HFF-Myc (cell line): ENCODE results near the gene CFAP74.

Experiments
- DNase-seq: peaks from one replicate; pipeline ENCODE4 v3.0.0-alpha.2; 2011; ENCODE audit warnings: low read depth; ENCODE audit errors: extremely low read depth
- H3K4me3 ChIP-seq: replicated peaks from 2 replicates; pipeline ENCODE4 v1.5.1; 2011; ENCODE audit warnings: low read depth, mild to moderate bottlenecking, control low read depth, low read length
- TF ChIP-seq, protein P1 (sequence below): IDR thresholded peaks from 2 replicates; pipeline ENCODE4 v1.5.1; 2012; ENCODE audit warnings: mild to moderate bottlenecking, low read depth, low read length, control low read depth; ENCODE audit errors: missing control alignments

CFAP74 gene

DNA sequence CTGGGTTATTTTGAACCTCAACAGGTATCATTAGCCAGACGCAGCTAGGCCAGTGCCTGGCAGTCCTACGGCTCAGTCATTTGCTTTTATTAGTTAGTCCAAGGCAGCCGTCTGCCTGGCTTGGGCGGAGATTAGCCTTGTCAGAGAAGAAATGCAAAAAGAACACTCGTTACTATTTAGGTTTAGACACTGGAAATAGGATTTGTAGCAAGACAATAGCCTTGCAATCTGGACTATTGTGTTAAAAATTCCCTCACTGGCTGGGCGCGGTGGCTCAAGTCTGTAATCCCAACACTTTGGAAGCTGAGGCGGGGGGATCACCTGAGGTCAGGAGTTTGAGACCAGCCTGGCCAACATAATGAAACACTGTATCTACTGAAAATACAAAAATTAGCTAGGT is 35.7 kb upstream of the CFAP74 start:
- TF ChIP-seq, protein P1, sequence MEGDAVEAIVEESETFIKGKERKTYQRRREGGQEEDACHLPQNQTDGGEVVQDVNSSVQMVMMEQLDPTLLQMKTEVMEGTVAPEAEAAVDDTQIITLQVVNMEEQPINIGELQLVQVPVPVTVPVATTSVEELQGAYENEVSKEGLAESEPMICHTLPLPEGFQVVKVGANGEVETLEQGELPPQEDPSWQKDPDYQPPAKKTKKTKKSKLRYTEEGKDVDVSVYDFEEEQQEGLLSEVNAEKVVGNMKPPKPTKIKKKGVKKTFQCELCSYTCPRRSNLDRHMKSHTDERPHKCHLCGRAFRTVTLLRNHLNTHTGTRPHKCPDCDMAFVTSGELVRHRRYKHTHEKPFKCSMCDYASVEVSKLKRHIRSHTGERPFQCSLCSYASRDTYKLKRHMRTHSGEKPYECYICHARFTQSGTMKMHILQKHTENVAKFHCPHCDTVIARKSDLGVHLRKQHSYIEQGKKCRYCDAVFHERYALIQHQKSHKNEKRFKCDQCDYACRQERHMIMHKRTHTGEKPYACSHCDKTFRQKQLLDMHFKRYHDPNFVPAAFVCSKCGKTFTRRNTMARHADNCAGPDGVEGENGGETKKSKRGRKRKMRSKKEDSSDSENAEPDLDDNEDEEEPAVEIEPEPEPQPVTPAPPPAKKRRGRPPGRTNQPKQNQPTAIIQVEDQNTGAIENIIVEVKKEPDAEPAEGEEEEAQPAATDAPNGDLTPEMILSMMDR, result no peak
- no peak for DNase-seq

DNA sequence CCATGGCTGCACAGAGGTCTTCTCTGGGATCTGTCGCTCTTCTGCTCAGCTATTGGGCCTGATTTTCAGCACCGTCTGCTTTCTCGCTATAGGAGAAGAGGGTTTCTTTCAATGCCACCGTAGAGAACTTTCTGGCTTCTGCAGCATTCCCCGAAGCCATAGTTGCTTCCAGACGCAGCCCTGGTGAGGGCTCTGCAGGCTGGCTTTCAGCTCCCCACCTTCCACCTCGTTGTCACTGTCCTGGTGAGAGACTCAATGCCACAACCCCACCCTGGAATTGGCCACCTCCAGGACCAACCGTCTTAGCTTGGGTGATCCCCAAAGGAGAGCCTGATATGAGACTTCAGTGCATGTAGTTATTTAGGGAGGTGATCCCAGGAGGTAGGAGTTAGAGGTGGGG is 34.6 kb upstream of the CFAP74 start:
- no peak overlapping the region for H3K4me3 ChIP-seq
- TF ChIP-seq, protein P1, result no peak
- no peak for DNase-seq

More for the DNA sequence above, 35.7 kb upstream of the CFAP74 start:
- H3K4me3 ChIP-seq, result no peak overlapping the region

DNA sequence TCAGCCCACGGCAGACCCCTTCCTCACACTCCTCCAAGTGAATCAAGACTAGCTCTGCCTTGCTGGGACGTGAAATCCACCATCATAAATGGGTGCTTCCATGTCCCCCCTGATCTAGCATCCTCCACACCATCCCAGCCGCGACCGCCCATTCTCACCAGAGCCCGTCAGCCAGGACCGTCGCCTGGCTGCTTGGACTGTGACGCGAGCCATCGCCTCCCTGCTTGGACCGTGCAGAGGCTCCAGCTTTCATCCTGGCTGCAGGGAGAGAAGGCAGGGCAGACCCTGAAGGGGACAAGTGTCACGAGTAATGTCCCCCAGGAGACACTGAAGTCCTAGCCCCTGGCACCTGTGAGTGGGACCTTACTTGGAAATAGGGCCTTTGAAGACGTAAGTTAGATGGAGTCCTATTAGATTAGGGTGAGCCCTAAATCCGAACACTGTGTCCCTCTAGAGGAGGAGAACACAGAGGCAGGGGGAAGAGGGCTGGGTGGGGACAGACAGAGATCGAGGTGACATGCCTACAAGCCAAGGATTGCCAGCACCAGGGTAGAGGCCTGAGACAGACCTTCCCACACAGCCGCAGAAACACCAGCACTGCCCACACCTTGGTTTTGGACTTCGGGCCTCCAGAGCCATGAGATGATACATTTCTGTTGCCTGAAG is 33.9 kb upstream of the CFAP74 start:
- no peak overlapping the region for H3K4me3 ChIP-seq
- TF ChIP-seq, protein P1, result no peak
- no peak for DNase-seq

DNA sequence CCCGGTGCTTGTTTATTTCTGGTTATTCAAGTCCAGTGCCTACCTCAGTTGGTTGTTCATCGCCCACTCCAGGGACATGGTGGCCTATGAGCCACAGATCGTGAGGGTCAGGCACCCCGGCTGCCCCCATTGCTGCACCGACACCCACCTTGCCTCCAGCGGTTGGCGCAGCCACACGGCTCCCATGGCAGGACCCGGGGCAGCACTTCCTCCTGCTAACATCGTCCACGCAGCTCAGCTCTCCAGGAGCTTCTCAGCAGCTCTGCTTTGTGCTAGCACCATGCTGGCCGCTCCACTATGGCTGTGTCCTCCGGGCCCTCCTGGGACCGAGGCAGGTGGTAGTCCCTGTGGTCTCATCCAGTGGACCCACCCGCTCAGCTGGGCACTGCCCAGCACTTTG is 32.7 kb upstream of the CFAP74 start:
- TF ChIP-seq, protein P1, result no peak
- H3K4me3 ChIP-seq, result no peak overlapping the region
- no peak for DNase-seq

DNA sequence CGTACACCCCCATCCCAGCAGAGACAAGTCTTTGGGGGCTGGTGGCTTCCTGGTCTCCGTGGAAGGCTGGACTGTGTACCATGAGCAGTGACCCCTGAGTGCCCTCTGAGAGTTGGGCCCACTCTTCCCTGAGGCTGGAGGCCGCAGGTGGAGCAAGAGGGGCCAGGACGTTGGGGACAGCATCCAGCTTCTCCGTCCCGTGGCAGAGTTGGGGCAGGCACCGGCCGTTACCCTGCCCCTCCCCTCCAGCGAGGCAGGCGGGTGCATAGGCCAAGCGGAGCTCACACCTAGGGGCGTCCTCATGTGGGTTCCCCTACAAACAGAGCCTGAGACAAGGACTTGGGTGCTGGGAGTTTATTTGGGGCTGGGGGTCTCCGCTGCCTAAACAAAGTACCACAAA is 29.6 kb upstream of the CFAP74 start:
- H3K4me3 ChIP-seq, result no peak overlapping the region
- TF ChIP-seq, protein P1, result no peak
- no peak for DNase-seq

DNA sequence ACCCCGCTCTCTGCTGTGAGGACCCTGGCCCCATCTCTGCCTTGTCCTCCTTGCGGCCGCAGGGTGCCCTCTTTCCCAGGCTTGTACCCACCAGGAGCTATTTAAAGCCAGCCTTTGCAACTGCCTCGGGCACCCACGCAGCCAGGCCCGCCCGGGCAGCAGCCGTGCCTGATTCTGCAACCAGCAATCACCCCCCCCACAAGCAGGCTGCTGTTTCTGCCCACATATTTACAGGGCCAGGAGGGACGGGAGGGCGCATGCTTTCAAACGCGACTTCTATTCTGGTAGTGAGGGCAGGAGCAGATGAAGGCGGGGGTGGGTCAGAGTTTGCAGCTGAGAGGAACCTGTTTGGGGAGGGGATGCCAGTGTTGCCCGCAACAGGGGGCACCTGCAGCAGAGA is 29.2 kb upstream of the CFAP74 start:
- H3K4me3 ChIP-seq, result no peak overlapping the region
- TF ChIP-seq, protein P1, result no peak
- no peak for DNase-seq
